Astrocyte of the cerebellum (primary cell): ENCODE data around the gene IGFBP3.
"Not testable (repeated sequence)": the region's sequence is repeated elsewhere in the genome, so short reads cannot be mapped to it uniquely, and the experiment has no call there.

ENCODE experiments used
- DNase-seq: peaks from one replicate; pipeline ENCODE4 v3.0.0-alpha.2; 2011; ENCODE audit warnings: low read depth
- H3K4me3 ChIP-seq: 2 replicates; pipeline ENCODE4 v1.5.1; 2011; ENCODE audit warnings: mild to moderate bottlenecking, low read depth, low read length, moderate library complexity
- CTCF ChIP-seq: IDR thresholded peaks from 2 replicates; pipeline ENCODE4 v1.5.1; 2012; ENCODE audit warnings: low read length, low read depth, moderate library complexity, mild to moderate bottlenecking; ENCODE audit errors: missing control alignments
- in situ Hi-C: cut with HindIII; loops from 2 replicates; pipeline ENCODE4 v1.10.0; 2017; ENCODE audit warnings: low sequenced_read_pairs

IGFBP3 gene

GRCh38 chr7:45962861-45963260 is 41.8 kb upstream of the IGFBP3 start:
- no peak for DNase-seq
- TF ChIP-seq CTCF, result no peak
- H3K4me3 ChIP-seq, result no peak overlapping the region
- in situ Hi-C loops, result no loop called here

GRCh38 chr7:45957721-45958120 is 36.6 kb upstream of the IGFBP3 start:
- in situ Hi-C loops, result no loop called here
- no peak for DNase-seq
- no peak overlapping the region for H3K4me3 ChIP-seq
- TF ChIP-seq CTCF, result no peak

- TF ChIP-seq CTCF, result no peak
- H3K4me3 ChIP-seq, result no peak overlapping the region
- DNase-seq, result no peak
- in situ Hi-C loops, result no loop called here
Measured at GRCh38 chr7:45955286-45955685, 34.2 kb upstream of the IGFBP3 start.

GRCh38 chr7:45953055-45953454 is 32.0 kb upstream of the IGFBP3 start:
- in situ Hi-C loops, H3K4me3 ChIP-seq, DNase-seq: not testable (repeated sequence)

GRCh38 chr7:45944058-45944457 is 23.0 kb upstream of the IGFBP3 start:
- no peak for DNase-seq
- no peak for TF ChIP-seq CTCF
- in situ Hi-C loops, result loop anchor here (10.0 kb wide), 1 partner anchor 221 kb away; no protein-coding TSS in a partner anchor
- H3K4me3 ChIP-seq, result no peak overlapping the region

- no peak for DNase-seq
- H3K4me3 ChIP-seq, result no peak overlapping the region
- in situ Hi-C loops, result loop anchor here (10.0 kb wide), 1 partner anchor 224 kb away; no protein-coding TSS in a partner anchor
- TF ChIP-seq CTCF, result no peak
Measured at GRCh38 chr7:45940939-45941338, 19.9 kb upstream of the IGFBP3 start.

- DNase-seq, H3K4me3 ChIP-seq: not testable (repeated sequence)
- in situ Hi-C loops, result loop anchor here (10.0 kb wide), 1 partner anchor 224 kb away; no protein-coding TSS in a partner anchor
Measured at GRCh38 chr7:45940237-45940781, 19.2 kb upstream of the IGFBP3 start.

- no peak overlapping the region for H3K4me3 ChIP-seq
- TF ChIP-seq CTCF, result no peak
- in situ Hi-C loops, result no loop called here
- DNase-seq, result no peak
Measured at GRCh38 chr7:45939574-45939973, 18.5 kb upstream of the IGFBP3 start.
